K562 (cell line): Measurements from ENCODE around the gene PHLDA3. TPM values are rescaled to one million over a fixed set of nuclear protein-coding genes. Genes with fewer than 3 reads are reported as not detected.

Experiments
- ATAC-seq: fragments of 200-7000 bp; cut with Tn5 transposase; 3 replicates; pipeline ENCODE4 v1.9.1; 2020; ENCODE audit warnings: moderate library complexity
- BruUV-seq: library from RNA; stranded (reverse); fragments of 400-500 nt; replicated peaks from 2 replicates; lab custom pipeline; 2021; lab: Mats Ljungman, UMichigan
- CTCF ChIA-PET: fragments of 300-600 bp; formaldehyde crosslinking; extraction: SDS; loops from one replicate; lab custom pipeline; 2021; ENCODE audit warnings: low intra/inter-chr PET ratio; lab: Yijun Ruan, JAX
- POLR2A ChIA-PET: fragments of 300-600, 350-650 bp; sonication (Branson Sonifier 250); formaldehyde crosslinking; extraction: SDS; loops from one replicate; lab custom pipeline; 2021; ENCODE audit warnings: antibody characterized with exemption, inconsistent platforms; lab: Yijun Ruan, JAX
- DNase-seq, 4 experiments: peaks; one replicate each; pipeline versions ENCODE4 v3.0.0 to v3.0.0-alpha.2; 2011 to 2018; ENCODE audit warnings: low spot score in 3 of 4, mixed read lengths in 3 of 4; ENCODE audit errors: extremely low read depth in 1 of 4
- FAIRE-seq: peaks from 2 replicates; lab custom pipeline; 2011; peaks lifted over from hg19 to GRCh38; lab: Jason Lieb, UNC
- H2AFZ ChIP-seq: 2 replicates; pipeline ENCODE4 v1.6.0; 2011; ENCODE audit warnings: low read depth, low read length, control low read depth, inconsistent platforms
- H3K27ac ChIP-seq: fragments of 200-600 bp; 3 replicates; pipeline ENCODE4 v1.8.0; 2011; ENCODE audit warnings: low read depth, mild to moderate bottlenecking, control low read depth, inconsistent platforms, low read length, moderate library complexity, mixed read lengths; ENCODE audit errors: extremely low read depth
- H3K27me3 ChIP-seq, 2 experiments: fragments of 300-600 bp in 1 of 2; 2 replicates in 1 of 2; 3 replicates in 1 of 2; pipeline versions ENCODE4 v1.6.0 to v1.8.0; 2011; ENCODE audit warnings: inconsistent platforms in 2 of 2, low read length in 2 of 2, mild to moderate bottlenecking in 1 of 2, mixed read lengths in 1 of 2, moderate library complexity in 1 of 2; ENCODE audit not compliant: control insufficient read depth in 2 of 2, insufficient read depth in 2 of 2
- H3K36me3 ChIP-seq: fragments of 300-600 bp; 3 replicates; pipeline ENCODE4 v1.8.0; 2011; ENCODE audit warnings: mild to moderate bottlenecking, low read length, inconsistent platforms; ENCODE audit not compliant: control insufficient read depth, insufficient read depth
- H3K4me1 ChIP-seq, 2 experiments: fragments of 200-600 bp in 1 of 2; replicated peaks in 1 of 2; 2 replicates in 1 of 2; 3 replicates in 1 of 2; pipeline versions ENCODE4 v1.5.1 to v1.8.0; 2011; ENCODE audit warnings: inconsistent platforms in 2 of 2, low read length in 2 of 2, mild to moderate bottlenecking in 1 of 2, mixed read lengths in 1 of 2, moderate library complexity in 1 of 2; ENCODE audit not compliant: control insufficient read depth in 2 of 2, insufficient read depth in 2 of 2
- H3K4me2 ChIP-seq: 2 replicates; pipeline ENCODE4 v1.6.1; 2011; ENCODE audit warnings: low read length, control low read depth, inconsistent platforms, mixed read lengths; ENCODE audit not compliant: insufficient read depth
- H3K4me3 ChIP-seq: fragments of 200-600 bp; sonication (generic), shearing (Covaris generic); 2 replicates; pipeline ENCODE4 v1.5.1; 2016; ENCODE audit warnings: control low read depth, inconsistent platforms
- H3K79me2 ChIP-seq: fragments of 200-600 bp; 3 replicates; pipeline ENCODE4 v1.8.0; 2011; ENCODE audit warnings: low read length, inconsistent platforms; ENCODE audit not compliant: control insufficient read depth, insufficient read depth
- H3K9ac ChIP-seq, 2 experiments: 2 replicates each; pipeline versions ENCODE4 v1.6.0 to v1.6.1; 2011; ENCODE audit warnings: low read depth in 2 of 2, low read length in 2 of 2, control low read depth in 1 of 2, inconsistent platforms in 1 of 2, mild to moderate bottlenecking in 1 of 2, mixed read lengths in 1 of 2; ENCODE audit not compliant: insufficient read depth in 1 of 2
- H3K9me1 ChIP-seq: one replicate; pipeline ENCODE4 v1.6.0; 2011; ENCODE audit warnings: inconsistent platforms, mild to moderate bottlenecking, low read length, moderate library complexity; ENCODE audit not compliant: control insufficient read depth, insufficient read depth
- H3K9me3 ChIP-seq: replicated peaks from 2 replicates; pipeline ENCODE4 v1.5.1; 2011; ENCODE audit warnings: low read depth, low read length, inconsistent platforms; ENCODE audit not compliant: control insufficient read depth, insufficient read depth
- H4K20me1 ChIP-seq: replicated peaks from 2 replicates; pipeline ENCODE4 v1.6.1; 2011; ENCODE audit warnings: low read length, inconsistent platforms, mixed read lengths; ENCODE audit not compliant: control insufficient read depth, insufficient read depth
- ETS2 ChIP-seq: IDR thresholded peaks from 2 replicates; pipeline ENCODE4 v1.6.1; 2016; ENCODE audit warnings: borderline replicate concordance, missing genetic modification characterization, mild to moderate bottlenecking, moderate library complexity, missing compliant biosample characterization; ENCODE audit not compliant: poor library complexity, severe bottlenecking
- HDAC3 ChIP-seq: fragments of 450-650 bp; IDR thresholded peaks from 2 replicates; pipeline ENCODE4 v1.6.1; 2018; ENCODE audit warnings: borderline replicate concordance, mild to moderate bottlenecking, moderate library complexity; ENCODE audit not compliant: partially characterized antibody
- SMAD3 ChIP-seq: fragments of 450-650 bp; formaldehyde crosslinking; conservative IDR thresholded peaks from 2 replicates; pipeline ENCODE4 v1.4.0; 2020; ENCODE audit warnings: mild to moderate bottlenecking
- TSC22D4 ChIP-seq: fragments of 450-650 bp; IDR thresholded peaks from 2 replicates; pipeline ENCODE4 v1.6.1; 2016; ENCODE audit warnings: missing genetic modification characterization, missing biosample characterization, control low read depth
- ZNF121 ChIP-seq: sonication (generic); formaldehyde crosslinking; conservative IDR thresholded peaks from 2 replicates; pipeline ENCODE4 v1.8.0; 2022; ENCODE audit warnings: missing genetic modification reagents
- ZNF644 ChIP-seq: fragments of 200-800 bp; sonication (Bioruptor generic); IDR thresholded peaks from 2 replicates; pipeline ENCODE4 v1.6.1; 2016; ENCODE audit warnings: low read depth, missing genetic modification characterization, missing compliant biosample characterization
- WGBS: fragments of 100-300 bp; shearing (Covaris generic); methylation state at CpG from one replicate; pipeline ENCODE4 v1.1.6; 2016; ENCODE audit warnings: low coverage, mixed read lengths; ENCODE audit not compliant: insufficient coverage; ENCODE audit errors: missing lambda C conversion rate; 5-methylcytosine and 5-hydroxymethylcytosine counted together
- in situ Hi-C: fragments of 300-500 bp; cut with MboI; formaldehyde crosslinking; loops from 4 replicates; pipeline ENCODE4 v1.15.0; 2018; ENCODE audit warnings: inconsistent platforms, mixed read lengths
- intact Hi-C: fragments of 100-400 bp; cut with micrococcal nuclease; formaldehyde crosslinking; loops from 2 replicates; pipeline ENCODE4 v1.14.2; 2022
- polyA plus RNA-seq, 8 experiments: library from polyadenylated mRNA; depleted of rRNA in 4 of 8; stranded (reverse) in 5 of 8; unstranded in 3 of 8; fragments of >200 nt; fragmentation: Nextera tagmentation in 2 of 8; fragmentation: Illumina TruSeq in 1 of 8; extraction: Ambion mirVana in 2 of 8; extraction: Trizol in 1 of 8; gene quantifications; 2 replicates each; pipeline versions ENCODE4 v1.2.1 to v1.2.3, GENCODE V29; 2011 to 2014; ENCODE audit warnings: inconsistent platforms in 1 of 8, missing spikeins in 1 of 8
- total RNA-seq, 7 experiments: library from RNA; depleted of rRNA in 6 of 7; stranded (reverse); fragments of >200 nt in 6 of 7; fragmentation: Illumina TruSeq in 2 of 7; extraction: Trizol in 2 of 7; gene quantifications; 2 replicates each; pipeline versions ENCODE4 v1.2.1 to v1.2.3, GENCODE V29; 2011 to 2021; ENCODE audit warnings: low replicate concordance in 1 of 7
- TF ChIP-seq, protein P1 (sequence below): fragments of 450-650 bp; IDR thresholded peaks from 2 replicates; pipeline ENCODE4 v1.6.1; 2017; ENCODE audit warnings: mild to moderate bottlenecking, moderate library complexity
- TF ChIP-seq, protein P2 (sequence below): fragments of 250-450 bp; sonication (Bioruptor Pico); IDR thresholded peaks from 2 replicates; pipeline ENCODE4 v1.5.1; 2021; ENCODE audit warnings: mild to moderate bottlenecking
- TF ChIP-seq, protein P3 (sequence below): fragments of 250-450 bp; sonication (Bioruptor Pico); IDR thresholded peaks from 2 replicates; pipeline ENCODE4 v1.8.0; 2021; ENCODE audit warnings: moderate library complexity, mild to moderate bottlenecking, inconsistent platforms
- TF ChIP-seq, protein P4 (sequence below): fragments of 450-650 bp; IDR thresholded peaks from 2 replicates; pipeline ENCODE4 v1.6.1; 2017; ENCODE audit warnings: antibody characterized with exemption, mild to moderate bottlenecking
- TF ChIP-seq, protein P5 (sequence below), 2 experiments: fragments of 450-650 bp in 1 of 2; sonication (generic) in 1 of 2; formaldehyde crosslinking; conservative IDR thresholded peaks; 2 replicates each; pipeline versions ENCODE4 v1.4.0 to v1.8.1; 2020 to 2022; ENCODE audit warnings: mild to moderate bottlenecking in 1 of 2, missing genetic modification reagents in 1 of 2

The PHLDA3 gene
- total and polyA plus RNA-seq, 9 of the 15 experiments (the other 6 are each of a cell fraction or from before 2014, with no cell fraction given): 0.11 to 0.27 TPM; not detected in 7

DNA sequence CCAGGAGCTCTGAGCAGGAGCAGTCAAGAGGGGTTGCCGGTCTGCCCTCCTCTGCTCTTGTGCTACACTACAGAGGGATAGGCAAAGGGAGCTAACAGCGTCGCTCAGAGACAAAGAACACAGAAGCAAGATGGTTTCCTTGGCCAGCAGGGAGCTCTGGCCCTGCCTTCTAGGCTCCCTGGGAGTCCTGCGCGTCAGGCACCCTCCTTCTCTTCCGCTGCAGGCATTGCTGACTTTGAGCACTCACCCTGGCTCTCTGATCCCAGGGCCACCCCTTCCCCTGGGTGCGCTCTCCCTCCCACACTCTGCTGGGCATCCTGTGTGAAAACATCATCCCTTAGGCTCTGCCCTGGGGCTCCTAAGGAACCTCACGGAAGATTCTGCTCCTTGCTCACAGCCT lies 47.9 kb downstream of the PHLDA3 start (continued):
- TF ChIP-seq ETS2 (no peak), SMAD3 (no peak)
- TF ChIP-seq, protein P1, sequence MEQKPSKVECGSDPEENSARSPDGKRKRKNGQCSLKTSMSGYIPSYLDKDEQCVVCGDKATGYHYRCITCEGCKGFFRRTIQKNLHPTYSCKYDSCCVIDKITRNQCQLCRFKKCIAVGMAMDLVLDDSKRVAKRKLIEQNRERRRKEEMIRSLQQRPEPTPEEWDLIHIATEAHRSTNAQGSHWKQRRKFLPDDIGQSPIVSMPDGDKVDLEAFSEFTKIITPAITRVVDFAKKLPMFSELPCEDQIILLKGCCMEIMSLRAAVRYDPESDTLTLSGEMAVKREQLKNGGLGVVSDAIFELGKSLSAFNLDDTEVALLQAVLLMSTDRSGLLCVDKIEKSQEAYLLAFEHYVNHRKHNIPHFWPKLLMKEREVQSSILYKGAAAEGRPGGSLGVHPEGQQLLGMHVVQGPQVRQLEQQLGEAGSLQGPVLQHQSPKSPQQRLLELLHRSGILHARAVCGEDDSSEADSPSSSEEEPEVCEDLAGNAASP: no peak
- TF ChIP-seq, protein P2, sequence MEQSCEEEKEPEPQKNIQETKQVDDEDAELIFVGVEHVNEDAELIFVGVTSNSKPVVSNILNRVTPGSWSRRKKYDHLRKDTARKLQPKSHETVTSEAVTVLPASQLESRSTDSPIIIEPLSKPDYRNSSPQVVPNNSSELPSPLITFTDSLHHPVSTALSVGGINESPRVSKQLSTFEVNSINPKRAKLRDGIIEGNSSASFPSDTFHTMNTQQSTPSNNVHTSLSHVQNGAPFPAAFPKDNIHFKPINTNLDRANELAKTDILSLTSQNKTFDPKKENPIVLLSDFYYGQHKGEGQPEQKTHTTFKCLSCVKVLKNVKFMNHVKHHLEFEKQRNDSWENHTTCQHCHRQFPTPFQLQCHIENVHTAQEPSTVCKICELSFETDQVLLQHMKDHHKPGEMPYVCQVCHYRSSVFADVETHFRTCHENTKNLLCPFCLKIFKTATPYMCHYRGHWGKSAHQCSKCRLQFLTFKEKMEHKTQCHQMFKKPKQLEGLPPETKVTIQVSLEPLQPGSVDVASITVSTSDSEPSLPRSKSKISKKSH (CRISPR knock-in tag): no peak
- TF ChIP-seq, protein P3, sequence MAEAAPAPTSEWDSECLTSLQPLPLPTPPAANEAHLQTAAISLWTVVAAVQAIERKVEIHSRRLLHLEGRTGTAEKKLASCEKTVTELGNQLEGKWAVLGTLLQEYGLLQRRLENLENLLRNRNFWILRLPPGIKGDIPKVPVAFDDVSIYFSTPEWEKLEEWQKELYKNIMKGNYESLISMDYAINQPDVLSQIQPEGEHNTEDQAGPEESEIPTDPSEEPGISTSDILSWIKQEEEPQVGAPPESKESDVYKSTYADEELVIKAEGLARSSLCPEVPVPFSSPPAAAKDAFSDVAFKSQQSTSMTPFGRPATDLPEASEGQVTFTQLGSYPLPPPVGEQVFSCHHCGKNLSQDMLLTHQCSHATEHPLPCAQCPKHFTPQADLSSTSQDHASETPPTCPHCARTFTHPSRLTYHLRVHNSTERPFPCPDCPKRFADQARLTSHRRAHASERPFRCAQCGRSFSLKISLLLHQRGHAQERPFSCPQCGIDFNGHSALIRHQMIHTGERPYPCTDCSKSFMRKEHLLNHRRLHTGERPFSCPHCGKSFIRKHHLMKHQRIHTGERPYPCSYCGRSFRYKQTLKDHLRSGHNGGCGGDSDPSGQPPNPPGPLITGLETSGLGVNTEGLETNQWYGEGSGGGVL: no peak

DNA sequence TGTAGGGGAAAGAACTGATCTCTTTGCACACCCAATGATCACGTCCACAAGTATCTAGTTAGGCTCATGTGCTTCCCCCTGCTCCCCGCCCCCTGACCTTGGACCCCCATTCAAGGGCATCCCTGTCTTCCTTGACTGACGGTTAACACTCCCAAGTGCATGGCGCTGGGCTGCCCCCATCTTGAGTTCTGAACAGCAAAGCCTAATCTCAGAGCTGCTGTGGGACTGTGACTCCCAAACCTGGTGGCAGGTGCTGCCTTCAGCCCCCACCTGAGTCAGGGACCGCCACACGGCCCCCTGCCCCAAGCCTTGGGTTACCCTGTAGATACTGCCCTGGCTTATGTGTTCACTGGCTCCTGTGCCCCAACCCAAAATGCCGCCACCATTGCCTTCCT lies 48.4 kb downstream of the PHLDA3 start:
- in situ Hi-C loops (no loop called here), intact Hi-C loops (no loop called here)
- peaks cover 5% of the 10 kb centered on the region; the same call in 1 of the 2 replicates for H4K20me1 ChIP-seq
- no peak for DNase-seq
- ATAC-seq: no peak
- H3K36me3 ChIP-seq: no peaks in the 10 kb centered on the region
- H3K79me2 ChIP-seq: no peaks in the 10 kb centered on the region
- no peaks in the 10 kb centered on the region for H3K9me3 ChIP-seq
- no peak for FAIRE-seq
- BruUV-seq: no TSS peak
- H3K9ac ChIP-seq: no peak overlapping the region
- peaks cover 10% of the 10 kb centered on the region for H3K9me1 ChIP-seq
- H3K27me3 ChIP-seq: peaks cover 38 to 54% of the 10 kb centered on the region in 2 experiments; a peak in 4 of 5 replicates
- H3K27ac ChIP-seq: no peak overlapping the region
- WGBS: 2% methylated on average over 7 of the region's 7 CpGs
- no peak overlapping the region for H2AFZ ChIP-seq
- POLR2A ChIA-PET: interaction anchor here (0.6 to 1.1 kb wide), 3 partner anchors 10 to 157 kb away, joined by 3 to 6 read pairs (median 3); no protein-coding TSS in a partner anchor
- H3K4me3 ChIP-seq: no peak overlapping the region
- no peaks in the 10 kb centered on the region for H3K4me1 ChIP-seq
- CTCF ChIA-PET: no interaction called here
- H3K4me2 ChIP-seq: no peak overlapping the region
- TF ChIP-seq TSC22D4 (tag) (no peak), ZNF644 (tag) (no peak), ZNF121 (CRISPR knock-in tag) (no peak), HDAC3 (no peak)
- TF ChIP-seq, protein P4, sequence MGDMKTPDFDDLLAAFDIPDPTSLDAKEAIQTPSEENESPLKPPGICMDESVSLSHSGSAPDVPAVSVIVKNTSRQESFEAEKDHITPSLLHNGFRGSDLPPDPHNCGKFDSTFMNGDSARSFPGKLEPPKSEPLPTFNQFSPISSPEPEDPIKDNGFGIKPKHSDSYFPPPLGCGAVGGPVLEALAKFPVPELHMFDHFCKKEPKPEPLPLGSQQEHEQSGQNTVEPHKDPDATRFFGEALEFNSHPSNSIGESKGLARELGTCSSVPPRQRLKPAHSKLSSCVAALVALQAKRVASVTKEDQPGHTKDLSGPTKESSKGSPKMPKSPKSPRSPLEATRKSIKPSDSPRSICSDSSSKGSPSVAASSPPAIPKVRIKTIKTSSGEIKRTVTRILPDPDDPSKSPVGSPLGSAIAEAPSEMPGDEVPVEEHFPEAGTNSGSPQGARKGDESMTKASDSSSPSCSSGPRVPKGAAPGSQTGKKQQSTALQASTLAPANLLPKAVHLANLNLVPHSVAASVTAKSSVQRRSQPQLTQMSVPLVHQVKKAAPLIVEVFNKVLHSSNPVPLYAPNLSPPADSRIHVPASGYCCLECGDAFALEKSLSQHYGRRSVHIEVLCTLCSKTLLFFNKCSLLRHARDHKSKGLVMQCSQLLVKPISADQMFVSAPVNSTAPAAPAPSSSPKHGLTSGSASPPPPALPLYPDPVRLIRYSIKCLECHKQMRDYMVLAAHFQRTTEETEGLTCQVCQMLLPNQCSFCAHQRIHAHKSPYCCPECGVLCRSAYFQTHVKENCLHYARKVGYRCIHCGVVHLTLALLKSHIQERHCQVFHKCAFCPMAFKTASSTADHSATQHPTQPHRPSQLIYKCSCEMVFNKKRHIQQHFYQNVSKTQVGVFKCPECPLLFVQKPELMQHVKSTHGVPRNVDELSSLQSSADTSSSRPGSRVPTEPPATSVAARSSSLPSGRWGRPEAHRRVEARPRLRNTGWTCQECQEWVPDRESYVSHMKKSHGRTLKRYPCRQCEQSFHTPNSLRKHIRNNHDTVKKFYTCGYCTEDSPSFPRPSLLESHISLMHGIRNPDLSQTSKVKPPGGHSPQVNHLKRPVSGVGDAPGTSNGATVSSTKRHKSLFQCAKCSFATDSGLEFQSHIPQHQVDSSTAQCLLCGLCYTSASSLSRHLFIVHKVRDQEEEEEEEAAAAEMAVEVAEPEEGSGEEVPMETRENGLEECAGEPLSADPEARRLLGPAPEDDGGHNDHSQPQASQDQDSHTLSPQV: no peak
- TF ChIP-seq, protein P5, sequence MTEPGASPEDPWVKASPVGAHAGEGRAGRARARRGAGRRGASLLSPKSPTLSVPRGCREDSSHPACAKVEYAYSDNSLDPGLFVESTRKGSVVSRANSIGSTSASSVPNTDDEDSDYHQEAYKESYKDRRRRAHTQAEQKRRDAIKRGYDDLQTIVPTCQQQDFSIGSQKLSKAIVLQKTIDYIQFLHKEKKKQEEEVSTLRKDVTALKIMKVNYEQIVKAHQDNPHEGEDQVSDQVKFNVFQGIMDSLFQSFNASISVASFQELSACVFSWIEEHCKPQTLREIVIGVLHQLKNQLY (CRISPR knock-in tag; conservative IDR thresholded peaks at IDR 0.05): no peak
